GM23338 (cell line): ENCODE results near the gene LAD1. TPM values are rescaled to one million over a fixed set of nuclear protein-coding genes. Genes with fewer than 3 reads are reported as not detected.

ENCODE experiments used
- ATAC-seq: fragments of 200-7000 bp; cut with Tn5 transposase; 3 replicates; pipeline ENCODE4 v1.9.1; 2020
- DNase-seq: peaks from one replicate; pipeline ENCODE4 v3.0.0-alpha.2; 2015; ENCODE audit warnings: low spot score
- H2AFZ ChIP-seq: fragments of 200-600 bp; sonication (generic); 2 replicates; pipeline ENCODE4 v1.8.0; 2016; ENCODE audit warnings: antibody characterized with exemption, mild to moderate bottlenecking, moderate library complexity
- H3F3A ChIP-seq: fragments of 200-600 bp; sonication (generic); replicated peaks from 2 replicates; pipeline ENCODE4 v1.8.0; 2017; ENCODE audit warnings: antibody characterized with exemption, mixed run types, low read depth
- H3K27ac ChIP-seq: fragments of 200-600 bp; sonication (generic); 2 replicates; pipeline ENCODE4 v1.6.1; 2016; ENCODE audit warnings: low read depth
- H3K27me3 ChIP-seq: fragments of 200-600 bp; sonication (generic); 2 replicates; pipeline ENCODE4 v1.8.0; 2016; ENCODE audit warnings: mild to moderate bottlenecking, mixed run types, moderate library complexity; ENCODE audit not compliant: insufficient read depth
- H3K36me3 ChIP-seq: fragments of 200-600 bp; sonication (generic); 2 replicates; pipeline ENCODE4 v1.8.0; 2016; ENCODE audit warnings: mild to moderate bottlenecking; ENCODE audit not compliant: insufficient read depth
- H3K4me1 ChIP-seq: fragments of 200-600 bp; sonication (generic); 2 replicates; pipeline ENCODE4 v1.8.0; 2016; ENCODE audit warnings: mild to moderate bottlenecking, moderate library complexity; ENCODE audit not compliant: insufficient read depth
- H3K4me2 ChIP-seq: fragments of 200-600 bp; sonication (generic); 2 replicates; pipeline ENCODE4 v1.7.1; 2017; ENCODE audit warnings: mixed run types
- H3K4me3 ChIP-seq: fragments of 200-600 bp; sonication (generic); 2 replicates; pipeline ENCODE4 v1.6.1; 2016; ENCODE audit warnings: mixed run types
- H3K79me2 ChIP-seq: fragments of 200-600 bp; sonication (generic); replicated peaks from 2 replicates; pipeline ENCODE4 v1.8.0; 2017; ENCODE audit warnings: mild to moderate bottlenecking; ENCODE audit not compliant: insufficient read depth
- H3K9me2 ChIP-seq: fragments of 200-600 bp; sonication (generic); 2 replicates; pipeline ENCODE4 v1.8.0; 2017; ENCODE audit not compliant: insufficient read depth
- H4K20me1 ChIP-seq: fragments of 200-600 bp; sonication (generic); replicated peaks from 2 replicates; pipeline ENCODE4 v1.8.0; 2017; ENCODE audit warnings: mild to moderate bottlenecking; ENCODE audit not compliant: insufficient read depth
- H3K27ac Mint-ChIP-seq: 2 replicates; pipeline ENCODE4 v1.8.0; 2020; ENCODE audit warnings: inconsistent platforms, mild to moderate bottlenecking, moderate library complexity, mixed read lengths
- H3K27me3 Mint-ChIP-seq: 3 replicates; pipeline ENCODE4 v1.8.0; 2022; ENCODE audit warnings: low read depth, mild to moderate bottlenecking, moderate library complexity, mixed read lengths, inconsistent platforms; ENCODE audit not compliant: insufficient read depth, poor library complexity
- H3K36me3 Mint-ChIP-seq: 3 replicates; pipeline ENCODE4 v1.8.0; 2021; ENCODE audit warnings: low read depth, mild to moderate bottlenecking, inconsistent platforms, moderate library complexity, mixed read lengths
- H3K4me1 Mint-ChIP-seq: 3 replicates; pipeline ENCODE4 v1.8.0; 2020; ENCODE audit warnings: mild to moderate bottlenecking, inconsistent platforms, mixed read lengths
- H3K4me3 Mint-ChIP-seq: 3 replicates; pipeline ENCODE4 v1.8.0; 2021; ENCODE audit warnings: moderate library complexity, mild to moderate bottlenecking, inconsistent platforms, mixed read lengths
- H3K9me3 Mint-ChIP-seq: 3 replicates; pipeline ENCODE4 v1.8.0; 2020; ENCODE audit warnings: moderate library complexity, mild to moderate bottlenecking, inconsistent platforms, mixed read lengths
- CREB1 ChIP-seq: fragments of 250-450 bp; sonication (Bioruptor Pico); IDR thresholded peaks from 2 replicates; pipeline ENCODE4 v1.5.0; 2020; ENCODE audit warnings: low read depth, mild to moderate bottlenecking, moderate library complexity
- ETS1 ChIP-seq: IDR thresholded peaks from 2 replicates; pipeline ENCODE4 v1.6.1; 2016; ENCODE audit warnings: antibody characterized with exemption
- EZH2 ChIP-seq: fragments of 200-600 bp; sonication (generic); IDR thresholded peaks from one replicate; pipeline ENCODE4 v1.8.0; 2017; ENCODE audit warnings: antibody characterized with exemption, mild to moderate bottlenecking, low read depth; ENCODE audit not compliant: unreplicated experiment
- EZH2phosphoT487 ChIP-seq: fragments of 200-600 bp; sonication (generic); IDR thresholded peaks from one replicate; pipeline ENCODE4 v1.8.1; 2018; ENCODE audit warnings: antibody characterized with exemption; ENCODE audit not compliant: unreplicated experiment
- JUNB ChIP-seq: IDR thresholded peaks from one replicate; pipeline ENCODE4 v1.6.1; 2016; ENCODE audit warnings: antibody characterized with exemption; ENCODE audit not compliant: unreplicated experiment
- NANOG ChIP-seq: IDR thresholded peaks from 2 replicates; pipeline ENCODE4 v1.6.1; 2016; ENCODE audit warnings: antibody characterized with exemption, borderline replicate concordance
- POLR2AphosphoS5 ChIP-seq: IDR thresholded peaks from 2 replicates; pipeline ENCODE4 v1.6.1; 2016; ENCODE audit warnings: antibody characterized with exemption, low read depth
- REST ChIP-seq: IDR thresholded peaks from one replicate; pipeline ENCODE4 v1.6.1; 2018; ENCODE audit warnings: antibody characterized with exemption; ENCODE audit not compliant: unreplicated experiment
- STAT1 ChIP-seq: IDR thresholded peaks from one replicate; pipeline ENCODE4 v1.6.1; 2016; ENCODE audit warnings: antibody characterized with exemption; ENCODE audit not compliant: unreplicated experiment
- ZNF114 ChIP-seq: fragments of 250-450 bp; sonication (Bioruptor Pico); IDR thresholded peaks from 2 replicates; pipeline ENCODE4 v1.5.0; 2020; ENCODE audit warnings: mild to moderate bottlenecking, moderate library complexity
- ZNF331 ChIP-seq: fragments of 250-450 bp; sonication (Bioruptor Pico); IDR thresholded peaks from 2 replicates; pipeline ENCODE4 v1.5.0; 2020; ENCODE audit warnings: low read depth, mild to moderate bottlenecking, moderate library complexity
- polyA plus RNA-seq: library from polyadenylated mRNA; unstranded; fragments of >200 nt; fragmentation: Nextera tagmentation; extraction: Ambion mirVana; gene quantifications from 2 replicates; pipeline ENCODE4 v1.2.1, GENCODE V29; 2016
- total RNA-seq: library from RNA; depleted of rRNA; stranded (reverse); fragments of >200 nt; shearing (Covaris generic); gene quantifications from 2 replicates; pipeline ENCODE4 v1.2.3, GENCODE V29; 2014
- TF ChIP-seq, protein P1 (sequence below): fragments of 250-450 bp; sonication (Bioruptor Pico); IDR thresholded peaks from 2 replicates; pipeline ENCODE4 v1.5.0; 2020; ENCODE audit warnings: mild to moderate bottlenecking, moderate library complexity
- TF ChIP-seq, protein P2 (sequence below), 2 experiments: fragments of 200-600 bp in 1 of 2; sonication (generic) in 1 of 2; conservative IDR thresholded peaks; 2 replicates each; pipeline versions ENCODE4 v1.5.1 to v1.6.1; 2016 to 2017; ENCODE audit warnings: antibody characterized with exemption in 2 of 2, low read depth in 2 of 2, mild to moderate bottlenecking in 2 of 2, moderate library complexity in 1 of 2

LAD1 gene
- total and polyA plus RNA-seq, 2 experiments from 2014 or later = 17.6 to 18.9 TPM

GRCh38 chr1:201419746-201420607 lies 20.9 kb upstream of the LAD1 start:
- TF ChIP-seq STAT1 = no peak
- TF ChIP-seq EZH2phosphoT487 = no peak
- no peak for TF ChIP-seq POLR2AphosphoS5
- no peak for TF ChIP-seq NANOG
- TF ChIP-seq, protein P1, sequence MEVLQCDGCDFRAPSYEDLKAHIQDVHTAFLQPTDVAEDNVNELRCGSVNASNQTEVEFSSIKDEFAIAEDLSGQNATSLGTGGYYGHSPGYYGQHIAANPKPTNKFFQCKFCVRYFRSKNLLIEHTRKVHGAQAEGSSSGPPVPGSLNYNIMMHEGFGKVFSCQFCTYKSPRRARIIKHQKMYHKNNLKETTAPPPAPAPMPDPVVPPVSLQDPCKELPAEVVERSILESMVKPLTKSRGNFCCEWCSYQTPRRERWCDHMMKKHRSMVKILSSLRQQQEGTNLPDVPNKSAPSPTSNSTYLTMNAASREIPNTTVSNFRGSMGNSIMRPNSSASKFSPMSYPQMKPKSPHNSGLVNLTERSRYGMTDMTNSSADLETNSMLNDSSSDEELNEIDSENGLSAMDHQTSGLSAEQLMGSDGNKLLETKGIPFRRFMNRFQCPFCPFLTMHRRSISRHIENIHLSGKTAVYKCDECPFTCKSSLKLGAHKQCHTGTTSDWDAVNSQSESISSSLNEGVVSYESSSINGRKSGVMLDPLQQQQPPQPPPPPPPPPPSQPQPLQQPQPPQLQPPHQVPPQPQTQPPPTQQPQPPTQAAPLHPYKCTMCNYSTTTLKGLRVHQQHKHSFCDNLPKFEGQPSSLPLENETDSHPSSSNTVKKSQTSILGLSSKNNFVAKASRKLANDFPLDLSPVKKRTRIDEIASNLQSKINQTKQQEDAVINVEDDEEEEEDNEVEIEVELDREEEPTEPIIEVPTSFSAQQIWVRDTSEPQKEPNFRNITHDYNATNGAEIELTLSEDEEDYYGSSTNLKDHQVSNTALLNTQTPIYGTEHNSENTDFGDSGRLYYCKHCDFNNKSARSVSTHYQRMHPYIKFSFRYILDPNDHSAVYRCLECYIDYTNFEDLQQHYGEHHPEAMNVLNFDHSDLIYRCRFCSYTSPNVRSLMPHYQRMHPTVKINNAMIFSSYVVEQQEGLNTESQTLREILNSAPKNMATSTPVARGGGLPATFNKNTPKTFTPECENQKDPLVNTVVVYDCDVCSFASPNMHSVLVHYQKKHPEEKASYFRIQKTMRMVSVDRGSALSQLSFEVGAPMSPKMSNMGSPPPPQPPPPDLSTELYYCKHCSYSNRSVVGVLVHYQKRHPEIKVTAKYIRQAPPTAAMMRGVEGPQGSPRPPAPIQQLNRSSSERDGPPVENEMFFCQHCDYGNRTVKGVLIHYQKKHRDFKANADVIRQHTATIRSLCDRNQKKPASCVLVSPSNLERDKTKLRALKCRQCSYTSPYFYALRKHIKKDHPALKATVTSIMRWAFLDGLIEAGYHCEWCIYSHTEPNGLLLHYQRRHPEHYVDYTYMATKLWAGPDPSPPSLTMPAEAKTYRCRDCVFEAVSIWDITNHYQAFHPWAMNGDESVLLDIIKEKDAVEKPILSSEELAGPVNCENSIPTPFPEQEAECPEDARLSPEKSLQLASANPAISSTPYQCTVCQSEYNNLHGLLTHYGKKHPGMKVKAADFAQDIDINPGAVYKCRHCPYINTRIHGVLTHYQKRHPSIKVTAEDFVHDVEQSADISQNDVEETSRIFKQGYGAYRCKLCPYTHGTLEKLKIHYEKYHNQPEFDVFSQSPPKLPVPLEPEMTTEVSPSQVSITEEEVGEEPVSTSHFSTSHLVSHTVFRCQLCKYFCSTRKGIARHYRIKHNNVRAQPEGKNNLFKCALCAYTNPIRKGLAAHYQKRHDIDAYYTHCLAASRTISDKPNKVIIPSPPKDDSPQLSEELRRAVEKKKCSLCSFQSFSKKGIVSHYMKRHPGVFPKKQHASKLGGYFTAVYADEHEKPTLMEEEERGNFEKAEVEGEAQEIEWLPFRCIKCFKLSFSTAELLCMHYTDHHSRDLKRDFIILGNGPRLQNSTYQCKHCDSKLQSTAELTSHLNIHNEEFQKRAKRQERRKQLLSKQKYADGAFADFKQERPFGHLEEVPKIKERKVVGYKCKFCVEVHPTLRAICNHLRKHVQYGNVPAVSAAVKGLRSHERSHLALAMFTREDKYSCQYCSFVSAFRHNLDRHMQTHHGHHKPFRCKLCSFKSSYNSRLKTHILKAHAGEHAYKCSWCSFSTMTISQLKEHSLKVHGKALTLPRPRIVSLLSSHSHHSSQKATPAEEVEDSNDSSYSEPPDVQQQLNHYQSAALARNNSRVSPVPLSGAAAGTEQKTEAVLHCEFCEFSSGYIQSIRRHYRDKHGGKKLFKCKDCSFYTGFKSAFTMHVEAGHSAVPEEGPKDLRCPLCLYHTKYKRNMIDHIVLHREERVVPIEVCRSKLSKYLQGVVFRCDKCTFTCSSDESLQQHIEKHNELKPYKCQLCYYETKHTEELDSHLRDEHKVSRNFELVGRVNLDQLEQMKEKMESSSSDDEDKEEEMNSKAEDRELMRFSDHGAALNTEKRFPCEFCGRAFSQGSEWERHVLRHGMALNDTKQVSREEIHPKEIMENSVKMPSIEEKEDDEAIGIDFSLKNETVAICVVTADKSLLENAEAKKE (CRISPR knock-in tag) = no peak
- TF ChIP-seq, protein P2, sequence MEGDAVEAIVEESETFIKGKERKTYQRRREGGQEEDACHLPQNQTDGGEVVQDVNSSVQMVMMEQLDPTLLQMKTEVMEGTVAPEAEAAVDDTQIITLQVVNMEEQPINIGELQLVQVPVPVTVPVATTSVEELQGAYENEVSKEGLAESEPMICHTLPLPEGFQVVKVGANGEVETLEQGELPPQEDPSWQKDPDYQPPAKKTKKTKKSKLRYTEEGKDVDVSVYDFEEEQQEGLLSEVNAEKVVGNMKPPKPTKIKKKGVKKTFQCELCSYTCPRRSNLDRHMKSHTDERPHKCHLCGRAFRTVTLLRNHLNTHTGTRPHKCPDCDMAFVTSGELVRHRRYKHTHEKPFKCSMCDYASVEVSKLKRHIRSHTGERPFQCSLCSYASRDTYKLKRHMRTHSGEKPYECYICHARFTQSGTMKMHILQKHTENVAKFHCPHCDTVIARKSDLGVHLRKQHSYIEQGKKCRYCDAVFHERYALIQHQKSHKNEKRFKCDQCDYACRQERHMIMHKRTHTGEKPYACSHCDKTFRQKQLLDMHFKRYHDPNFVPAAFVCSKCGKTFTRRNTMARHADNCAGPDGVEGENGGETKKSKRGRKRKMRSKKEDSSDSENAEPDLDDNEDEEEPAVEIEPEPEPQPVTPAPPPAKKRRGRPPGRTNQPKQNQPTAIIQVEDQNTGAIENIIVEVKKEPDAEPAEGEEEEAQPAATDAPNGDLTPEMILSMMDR (conservative IDR thresholded peaks at IDR 0.05; ENCODE audit: low read depth in 2 of 2) = no peak
- no peak for TF ChIP-seq CREB1 (CRISPR knock-in tag)
- no peak for TF ChIP-seq EZH2
- no peak for TF ChIP-seq ZNF331
- no peak for TF ChIP-seq REST
- no peak for TF ChIP-seq ETS1
- TF ChIP-seq ZNF114 (CRISPR knock-in tag) = no peak
- no peak for TF ChIP-seq JUNB
- Histone ChIP-seq H3K27ac (no peak overlapping the region), H3K4me3 (no peak overlapping the region), H3K36me3 (no peaks in the 10 kb centered on the region), H3K4me1 (no peaks in the 10 kb centered on the region), H3K79me2 (no peaks in the 10 kb centered on the region), H4K20me1 (no peaks in the 10 kb centered on the region), H3K4me2 (no peak overlapping the region), H3K27me3 (no peaks in the 10 kb centered on the region), H3K9me2 (no peaks in the 10 kb centered on the region), H3F3A (no peaks in the 10 kb centered on the region), H2AFZ (no peak overlapping the region)
- DNase-seq (no peak), ATAC-seq (no peak)
- Mint-ChIP-seq H3K4me3 (no peak overlapping the region), H3K36me3 (no peaks in the 10 kb centered on the region), H3K27ac (no peak overlapping the region; the same call in 1 of the 2 replicates), H3K27me3 (peaks cover 8% of the 10 kb centered on the region), H3K4me1 (peaks cover 15% of the 10 kb centered on the region), H3K9me3 (peaks cover 2% of the 10 kb centered on the region; the same call in 2 of the 3 replicates)
